A549 (cell line): Measurements from ENCODE around the gene SLC49A3.

Experiments
- EP300 ChIP-seq, 2 experiments: fragments of >200 bp; sonication (Bioruptor Twin); formaldehyde crosslinking; IDR thresholded peaks; 2 replicates in 1 of 2; 3 replicates in 1 of 2; pipeline ENCODE4 v1.6.1; 2016 to 2017
- RAD21 ChIP-seq, 2 experiments: fragments of >200 bp in 1 of 2; sonication (Bioruptor Twin) in 1 of 2; formaldehyde crosslinking in 1 of 2; IDR thresholded peaks in 1 of 2; conservative IDR thresholded peaks in 1 of 2; 2 replicates in 1 of 2; 3 replicates in 1 of 2; pipeline ENCODE4 v1.6.1; 2012 to 2018; ENCODE audit warnings: inconsistent platforms in 1 of 2
- RNF2 ChIP-seq: fragments of 200-600 bp; sonication (generic); IDR thresholded peaks from 2 replicates; pipeline ENCODE4 v1.6.1; 2016; ENCODE audit warnings: low read depth, mild to moderate bottlenecking, antibody characterized with exemption, moderate library complexity, borderline replicate concordance

GRCh38 chr4:712093-712492 lies 23.1 kb upstream of the SLC49A3 start:
- TF ChIP-seq EP300 (IDR thresholded peaks at IDR 0.05) (no peak), RAD21 (conservative IDR thresholded peaks at IDR 0.05 in 1 of 2, IDR thresholded peaks at IDR 0.05 in 1 of 2) (no peak), RNF2 (no peak)
